HG02852 (cell line): ENCODE measurements around the gene CPM.

Experiments used
- ATAC-seq: cut with Tn5 transposase; IDR thresholded peaks from one replicate; pipeline ENCODE4 v1.9.1; 2021; ENCODE audit warnings: mild to moderate bottlenecking, moderate library complexity; ENCODE audit not compliant: unreplicated experiment

Gene CPM

DNA sequence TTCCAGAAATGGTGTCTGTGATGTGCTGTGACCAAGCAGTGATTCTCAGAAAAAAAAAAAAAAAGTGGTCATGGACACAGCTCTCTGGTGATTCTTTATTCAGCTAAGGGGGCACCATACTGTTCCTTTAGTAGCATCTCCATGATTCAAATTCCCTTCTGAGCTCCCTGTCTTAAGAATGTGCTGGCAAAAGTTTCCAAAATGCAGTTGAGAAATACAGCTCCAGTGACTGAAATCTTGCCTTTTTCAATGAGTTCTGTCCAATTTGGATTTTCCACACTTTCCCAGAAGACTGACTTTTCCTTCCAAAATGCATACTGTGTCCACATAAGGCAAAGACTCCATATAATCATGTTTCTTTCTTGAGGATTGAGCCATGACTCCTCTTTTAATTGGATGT, 24.3 kb upstream of the CPM start:
- ATAC-seq, result no peak

DNA sequence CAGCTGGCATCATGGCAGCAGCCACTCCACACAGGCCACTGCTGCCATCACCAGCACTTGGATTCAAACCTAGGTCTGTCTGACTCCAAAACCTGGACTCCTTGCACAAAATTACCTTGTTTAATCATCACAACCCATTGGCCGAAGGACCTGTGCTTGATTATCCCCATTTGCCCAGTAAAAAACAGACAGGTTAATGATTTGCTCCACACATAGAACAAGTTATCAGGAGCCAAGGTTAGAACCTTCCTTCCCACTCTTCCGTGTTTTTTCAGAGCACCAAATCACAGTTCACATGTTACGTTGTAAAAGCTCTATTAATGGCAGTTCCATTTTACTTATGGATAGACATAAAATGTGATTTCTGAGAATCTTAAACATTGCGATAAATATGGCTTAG, 23.5 kb upstream of the CPM start:
- no peak for ATAC-seq

- ATAC-seq, result no peak
Measured at GRCh38 chr12:68954811-68955210, 21.8 kb upstream of the CPM start.

- no peak for ATAC-seq
Measured at GRCh38 chr12:68953536-68953935, 20.6 kb upstream of the CPM start.

GRCh38 chr12:68951652-68952051, 18.7 kb upstream of the CPM start:
- ATAC-seq, result no peak

- ATAC-seq, result no peak
Measured at GRCh38 chr12:68950511-68950910, 17.5 kb upstream of the CPM start.

DNA sequence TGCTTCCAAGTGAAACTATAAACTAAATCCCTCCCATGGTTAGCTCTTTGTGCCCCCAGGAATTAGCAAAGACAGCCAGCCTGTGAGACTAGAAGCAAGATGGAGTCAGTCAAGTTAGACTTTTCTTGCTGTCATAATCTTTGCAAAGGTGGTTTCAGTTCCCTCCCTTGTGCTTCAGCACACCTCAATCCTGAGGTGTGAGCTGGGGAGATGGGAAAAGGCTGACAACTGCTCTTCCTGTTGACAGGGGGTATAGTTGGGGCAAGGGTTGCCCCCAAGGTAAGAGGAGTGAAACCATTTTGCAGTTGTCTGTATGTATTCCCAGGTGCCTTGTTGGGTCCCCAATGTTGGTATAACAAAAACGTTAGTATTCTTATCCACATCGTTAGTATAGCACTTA, 12.3 kb upstream of the CPM start:
- no peak for ATAC-seq

- ATAC-seq, result no peak
Measured at GRCh38 chr12:68944296-68945076, 11.5 kb upstream of the CPM start.

DNA sequence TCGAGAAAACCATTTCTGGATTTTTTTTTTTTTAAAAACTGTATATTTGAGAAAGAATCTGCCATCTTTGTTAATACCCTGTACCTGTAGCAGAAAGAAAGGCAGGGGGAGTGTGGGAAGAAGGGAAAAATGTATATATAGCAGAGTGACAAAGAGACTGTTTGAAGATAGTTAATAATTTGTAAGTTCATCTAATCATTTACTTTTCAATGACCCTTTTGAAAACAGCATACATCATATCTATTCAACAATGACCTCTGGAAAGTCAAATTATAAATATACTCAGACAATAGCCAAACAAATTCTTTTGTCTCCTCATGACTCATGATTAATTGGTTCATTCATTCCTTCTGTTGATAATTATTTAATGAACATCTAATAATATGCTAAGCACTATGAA, 10.9 kb upstream of the CPM start:
- no peak for ATAC-seq

DNA sequence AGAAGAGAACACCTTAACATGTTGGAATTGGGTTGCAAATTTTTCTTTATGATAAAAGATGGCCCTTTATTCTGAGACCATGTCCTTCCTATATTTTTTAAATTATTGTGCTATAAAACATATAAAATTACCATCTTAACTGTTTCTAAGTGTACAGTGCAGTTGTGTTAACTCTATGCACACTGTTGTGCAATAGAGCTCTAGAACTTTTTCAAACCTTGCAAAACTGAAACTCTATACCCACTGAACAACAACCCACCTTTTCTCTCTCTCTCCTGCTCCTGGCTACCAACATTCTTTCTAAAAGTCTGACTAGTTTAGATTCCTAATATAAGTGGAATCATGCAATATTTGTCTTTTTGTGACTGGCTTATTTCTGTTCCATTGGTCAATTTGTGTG, 7.8 kb upstream of the CPM start:
- no peak for ATAC-seq

GRCh38 chr12:68939505-68939904, 6.5 kb upstream of the CPM start:
- ATAC-seq, result no peak

DNA sequence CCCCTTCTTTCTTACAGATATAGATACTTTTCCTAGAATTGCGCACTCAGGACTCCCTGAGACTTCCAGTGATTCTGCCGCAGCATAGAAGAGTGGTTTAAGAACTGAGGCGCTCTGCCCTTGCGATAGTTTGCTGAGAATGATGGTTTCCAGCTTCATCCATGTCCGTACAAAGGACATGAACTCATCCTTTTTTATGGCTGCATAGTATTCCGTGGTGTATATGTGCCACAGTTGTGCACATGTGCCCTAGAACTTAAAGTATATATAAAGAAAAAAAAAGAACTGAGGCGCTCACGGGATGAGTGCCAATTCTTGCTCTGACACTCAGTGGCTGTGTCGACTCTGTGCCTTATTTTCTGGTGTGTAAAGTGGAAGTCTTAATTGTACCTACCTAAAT, 1.4 kb upstream of the CPM start:
- ATAC-seq, result no peak

DNA sequence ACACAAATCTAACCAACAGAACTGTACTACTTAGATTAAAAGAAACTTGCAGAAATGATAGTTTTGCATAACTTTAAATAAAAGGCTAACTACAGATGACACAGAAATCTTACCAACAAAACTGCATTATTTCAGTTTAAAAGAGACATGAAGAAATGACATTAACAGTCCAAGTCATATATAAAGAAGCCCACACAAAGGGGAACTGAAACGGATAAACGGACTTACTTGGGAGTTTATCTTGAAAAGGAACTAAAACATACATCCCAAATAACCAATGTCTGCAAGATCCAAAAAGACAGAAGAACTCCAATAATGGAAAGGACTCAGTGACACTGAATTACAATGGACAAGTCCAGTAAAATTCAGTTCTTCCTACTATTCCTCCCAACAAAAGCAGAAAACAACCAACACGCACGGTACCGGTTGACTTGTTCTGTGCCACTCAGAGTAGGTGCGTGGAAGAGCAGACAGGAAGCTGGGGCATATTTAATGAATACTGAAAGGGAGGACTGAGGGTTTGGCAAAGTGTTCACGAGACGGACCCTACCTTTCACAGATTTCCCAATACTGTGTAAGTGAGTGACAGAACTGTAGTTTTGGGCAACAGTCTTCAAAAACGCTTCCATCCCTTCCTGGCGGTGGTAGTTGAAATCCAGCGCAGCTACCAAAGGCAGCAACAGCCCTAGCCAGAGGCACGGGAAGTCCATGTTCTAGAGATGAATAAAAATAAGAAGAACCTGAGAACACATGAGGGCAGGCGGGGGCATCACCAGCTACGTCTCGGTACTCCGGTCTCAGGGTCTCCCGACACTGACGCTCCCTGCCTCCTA, 627 bp downstream of the CPM start:
- ATAC-seq, result peak; percentile 47

GRCh38 chr12:68930178-68930577, 2.8 kb downstream of the CPM start:
- ATAC-seq, result no peak

- ATAC-seq, result no peak
Measured at GRCh38 chr12:68924546-68924945, 8.4 kb downstream of the CPM start.

- no peak for ATAC-seq
Measured at GRCh38 chr12:68919581-68920239, 13.3 kb downstream of the CPM start.

DNA sequence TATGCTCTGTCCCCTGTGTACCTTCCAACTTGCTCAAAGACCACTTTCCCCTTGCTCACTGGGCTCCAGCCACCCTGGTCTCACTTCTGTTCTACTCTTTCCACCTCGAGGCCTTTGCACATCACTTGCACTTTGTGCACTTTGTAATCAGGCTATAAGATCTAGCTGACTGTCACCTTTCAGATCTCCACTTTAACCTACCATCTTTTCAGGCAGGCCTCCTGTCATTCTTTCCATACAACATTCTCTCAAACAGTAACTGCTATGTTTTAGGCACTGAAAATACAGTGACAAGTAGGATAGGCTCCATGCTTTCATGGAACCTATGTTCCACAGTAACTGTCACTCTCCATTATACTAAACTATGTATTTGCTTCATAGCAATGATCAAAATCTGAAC, 14.0 kb downstream of the CPM start:
- ATAC-seq, result no peak

DNA sequence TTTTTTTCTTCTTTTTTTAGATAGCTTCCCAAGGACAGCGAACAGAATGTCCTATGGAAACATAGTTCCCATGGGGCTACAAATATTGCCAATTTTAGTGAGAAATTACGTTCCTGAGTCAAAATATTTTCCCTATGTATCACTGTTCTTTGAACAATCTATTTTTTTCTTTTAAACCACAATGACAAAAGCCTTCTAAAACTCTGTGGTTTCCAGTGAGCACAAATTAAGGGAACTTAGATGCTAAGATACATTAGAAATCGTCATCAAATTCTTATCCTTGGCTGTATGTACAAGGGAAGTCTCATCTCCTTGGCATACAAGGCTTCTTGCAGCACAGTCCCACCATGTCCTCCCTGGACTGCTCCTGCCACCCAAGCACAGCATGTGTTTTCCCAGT, 17.9 kb downstream of the CPM start:
- no peak for ATAC-seq

DNA sequence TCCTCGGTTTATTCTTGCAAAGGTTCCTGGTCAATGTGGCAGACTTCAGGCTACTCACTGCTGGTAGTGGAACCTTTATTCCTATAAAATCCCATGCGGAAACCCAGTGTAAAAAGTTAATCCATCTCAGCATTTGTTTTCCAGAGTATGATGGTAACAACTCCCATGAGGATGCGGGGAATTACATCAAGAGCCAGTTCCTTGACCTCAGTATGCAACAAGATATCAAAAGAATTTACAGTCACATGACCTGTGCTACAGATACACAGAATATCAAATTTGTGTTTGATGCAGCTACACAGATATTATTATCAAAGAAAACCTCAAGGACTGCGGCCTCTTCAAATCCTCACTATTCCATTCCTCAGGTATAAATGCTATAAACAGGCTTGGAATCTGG, 19.3 kb downstream of the CPM start:
- no peak for ATAC-seq

- ATAC-seq, result no peak
Measured at GRCh38 chr12:68912916-68913315, 20.1 kb downstream of the CPM start.

DNA sequence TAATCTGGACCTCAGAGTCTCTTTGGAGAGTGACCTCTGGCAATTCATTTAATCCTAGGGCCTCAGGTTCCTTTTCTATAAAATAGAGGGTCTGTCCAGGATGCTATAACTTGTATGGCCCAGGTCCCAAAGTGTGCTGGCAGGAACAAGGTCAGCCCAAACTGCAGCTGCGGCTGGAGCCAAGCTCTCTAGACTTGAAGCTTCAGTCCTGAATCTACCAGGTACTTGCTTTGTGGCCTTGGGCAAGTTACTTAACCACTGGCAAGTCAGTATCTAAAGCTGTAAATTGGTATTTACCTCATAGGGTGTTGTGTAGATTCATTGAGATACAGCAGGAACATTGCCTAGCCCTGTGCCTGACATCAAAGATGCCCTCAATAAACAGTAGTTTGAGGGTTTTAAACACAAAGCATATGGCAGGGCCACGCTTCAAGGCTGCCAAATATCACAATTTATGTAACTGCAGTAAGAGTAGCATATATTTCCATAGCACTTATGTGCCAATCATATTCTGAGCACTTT, 21.7 kb downstream of the CPM start:
- ATAC-seq, result no peak

DNA sequence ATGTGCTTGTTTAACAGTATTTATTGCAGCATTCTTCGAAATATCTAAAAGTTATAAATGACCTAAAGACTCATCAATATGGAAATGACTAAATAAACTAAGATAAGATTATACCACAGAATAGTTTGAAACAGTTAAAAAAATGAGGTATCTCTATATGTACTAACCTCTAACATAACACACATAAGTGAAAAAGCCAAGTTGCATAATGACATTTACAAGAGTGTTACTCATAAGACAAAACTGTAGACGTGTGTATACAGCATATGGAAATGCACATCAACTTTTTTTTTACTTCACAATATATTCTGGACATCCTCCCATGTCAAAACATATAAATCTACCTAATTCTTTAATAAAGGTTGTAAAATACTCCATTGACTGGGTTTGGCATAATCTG, 22.8 kb downstream of the CPM start:
- ATAC-seq, result no peak
